K562 (cell line): ENCODE data around the gene IL11. TPM values are rescaled to one million over a fixed set of nuclear protein-coding genes. Genes with fewer than 3 reads are reported as not detected.

Source experiments
- BCL6 ChIP-seq: fragments of 250-450 bp; sonication (Bioruptor Pico); IDR thresholded peaks from 2 replicates; pipeline ENCODE4 v1.4.0; 2020
- CLOCK ChIP-seq: fragments of 250-450 bp; sonication (Bioruptor Pico); IDR thresholded peaks from 2 replicates; pipeline ENCODE4 v1.4.0; 2020; ENCODE audit warnings: mild to moderate bottlenecking, moderate library complexity, borderline replicate concordance
- CREB3 ChIP-seq: fragments of 450-650 bp; conservative IDR thresholded peaks from 2 replicates; pipeline ENCODE4 v1.6.1; 2016; ENCODE audit warnings: missing genetic modification characterization, low read depth, mild to moderate bottlenecking, missing compliant biosample characterization, moderate library complexity
- CREB5 ChIP-seq: fragments of 250-450 bp; sonication (Bioruptor Pico); IDR thresholded peaks from 2 replicates; pipeline ENCODE4 v1.5.0; 2020; ENCODE audit warnings: mild to moderate bottlenecking
- FOXP1 ChIP-seq: sonication (generic); formaldehyde crosslinking; IDR thresholded peaks from 2 replicates; pipeline ENCODE4 v1.8.0; 2022; ENCODE audit warnings: mild to moderate bottlenecking, missing genetic modification reagents
- FUS ChIP-seq: fragments of 200-400 bp; formaldehyde crosslinking; optimal IDR thresholded peaks from 2 replicates; pipeline ENCODE3; 2017; ENCODE audit warnings: low read depth, low read length
- GATA2 ChIP-seq: sonication (generic); formaldehyde crosslinking; IDR thresholded peaks from 2 replicates; pipeline ENCODE4 v1.4.0; 2020; ENCODE audit warnings: mild to moderate bottlenecking, missing genetic modification reagents
- HNRNPH1 ChIP-seq: fragments of 200-400 bp; formaldehyde crosslinking; optimal IDR thresholded peaks from 2 replicates; pipeline ENCODE3; 2017; ENCODE audit warnings: low read depth, mild to moderate bottlenecking, low read length, moderate library complexity
- HNRNPL ChIP-seq: fragments of 200-400 bp; formaldehyde crosslinking; IDR thresholded peaks from 2 replicates; pipeline ENCODE4 v1.6.1; 2017; ENCODE audit warnings: low read depth, mild to moderate bottlenecking, low read length
- JUNB ChIP-seq: fragments of 450-650 bp; formaldehyde crosslinking; conservative IDR thresholded peaks from 2 replicates; pipeline ENCODE4 v1.4.0; 2020; ENCODE audit warnings: mild to moderate bottlenecking
- KLF13 ChIP-seq: fragments of 450-650 bp; IDR thresholded peaks from 2 replicates; pipeline ENCODE4 v1.6.1; 2016; ENCODE audit warnings: missing genetic modification characterization, low read depth, mild to moderate bottlenecking, missing compliant biosample characterization, moderate library complexity, borderline replicate concordance
- SMAD4 ChIP-seq: fragments of 250-450 bp; sonication (Bioruptor Pico); conservative IDR thresholded peaks from 2 replicates; pipeline ENCODE4 v1.8.0; 2021; ENCODE audit warnings: inconsistent platforms, mild to moderate bottlenecking, moderate library complexity
- STAT5A ChIP-seq: IDR thresholded peaks from 2 replicates; pipeline ENCODE4 v1.6.1; 2012; ENCODE audit warnings: low read length, inconsistent platforms, borderline replicate concordance
- STAT5B ChIP-seq: fragments of 250-450 bp; sonication (Bioruptor Pico); IDR thresholded peaks from 2 replicates; pipeline ENCODE4 v1.8.0; 2021; ENCODE audit warnings: mild to moderate bottlenecking, inconsistent platforms
- TARDBP ChIP-seq: fragments of 450-650 bp; IDR thresholded peaks from 2 replicates; pipeline ENCODE4 v1.6.1; 2016
- TCFL5 ChIP-seq: fragments of 250-450 bp; sonication (Bioruptor Pico); conservative IDR thresholded peaks from 2 replicates; pipeline ENCODE4 v1.6.1; 2021; ENCODE audit warnings: mild to moderate bottlenecking, moderate library complexity, matching md5 sums
- TEAD1 ChIP-seq, 2 experiments: fragments of 450-650 bp in 1 of 2; sonication (generic) in 1 of 2; formaldehyde crosslinking; IDR thresholded peaks; 2 replicates each; pipeline versions ENCODE4 v1.4.0 to v1.8.0; 2020 to 2022; ENCODE audit warnings: mild to moderate bottlenecking in 2 of 2, missing genetic modification reagents in 1 of 2
- U2AF2 ChIP-seq: fragments of 200-400 bp; formaldehyde crosslinking; optimal IDR thresholded peaks from 2 replicates; pipeline ENCODE3; 2017; ENCODE audit warnings: low read depth, mild to moderate bottlenecking, low read length
- ZFP91 ChIP-seq: sonication (generic); formaldehyde crosslinking; IDR thresholded peaks from 2 replicates; pipeline ENCODE4 v1.8.0; 2022; ENCODE audit warnings: mild to moderate bottlenecking, missing genetic modification reagents
- ZNF174 ChIP-seq: fragments of 250-450 bp; sonication (Bioruptor Pico); IDR thresholded peaks from 2 replicates; pipeline ENCODE4 v1.4.0; 2020; ENCODE audit warnings: mild to moderate bottlenecking
- polyA plus RNA-seq, 8 experiments: library from polyadenylated mRNA; depleted of rRNA in 4 of 8; stranded (reverse) in 5 of 8; unstranded in 3 of 8; fragments of >200 nt; fragmentation: Nextera tagmentation in 2 of 8; fragmentation: Illumina TruSeq in 1 of 8; extraction: Ambion mirVana in 2 of 8; extraction: Trizol in 1 of 8; gene quantifications; 2 replicates each; pipeline versions ENCODE4 v1.2.1 to v1.2.3, GENCODE V29; 2011 to 2014; ENCODE audit warnings: inconsistent platforms in 1 of 8, missing spikeins in 1 of 8
- total RNA-seq, 7 experiments: library from RNA; depleted of rRNA in 6 of 7; stranded (reverse); fragments of >200 nt in 6 of 7; fragmentation: Illumina TruSeq in 2 of 7; extraction: Trizol in 2 of 7; gene quantifications; 2 replicates each; pipeline versions ENCODE4 v1.2.1 to v1.2.3, GENCODE V29; 2011 to 2021; ENCODE audit warnings: low replicate concordance in 1 of 7

The IL11 gene
- total and polyA plus RNA-seq, 9 of the 15 experiments (the other 6 are each of a cell fraction or from before 2014, with no cell fraction given) = 0.04 to 0.42 (median 0.06) TPM; not detected in 6

- no peak for TF ChIP-seq HNRNPL
- no peak for TF ChIP-seq ZFP91 (CRISPR knock-in tag)
- no peak for TF ChIP-seq FUS
- no peak for TF ChIP-seq JUNB
- TF ChIP-seq STAT5A = no peak
- TF ChIP-seq GATA2 = no peak
- no peak for TF ChIP-seq CREB5
- TF ChIP-seq KLF13 (tag) = no peak
- TF ChIP-seq SMAD4 (CRISPR knock-in tag) = no peak
- TF ChIP-seq TEAD1 (CRISPR knock-in tag; IDR thresholded peaks at IDR 0.05) = peak in 1 of 2 experiments; percentile 39; a peak in 1 of 4 replicates
- no peak for TF ChIP-seq STAT5B (CRISPR knock-in tag)
- no peak for TF ChIP-seq CLOCK
- no peak for TF ChIP-seq HNRNPH1
- no peak for TF ChIP-seq U2AF2
- TF ChIP-seq TCFL5 (CRISPR knock-in tag) = no peak
- no peak for TF ChIP-seq ZNF174
- TF ChIP-seq BCL6 (CRISPR knock-in tag) = no peak
- TF ChIP-seq CREB3 (tag) = no peak
- TF ChIP-seq TARDBP = no peak
- TF ChIP-seq FOXP1 = no peak
Observed at GRCh38 chr19:55341595-55342531, 28.4 kb downstream of the IL11 start (continued).
